Measurements from ENCODE around the gene IFRD2.

Gene IFRD2, protein sequence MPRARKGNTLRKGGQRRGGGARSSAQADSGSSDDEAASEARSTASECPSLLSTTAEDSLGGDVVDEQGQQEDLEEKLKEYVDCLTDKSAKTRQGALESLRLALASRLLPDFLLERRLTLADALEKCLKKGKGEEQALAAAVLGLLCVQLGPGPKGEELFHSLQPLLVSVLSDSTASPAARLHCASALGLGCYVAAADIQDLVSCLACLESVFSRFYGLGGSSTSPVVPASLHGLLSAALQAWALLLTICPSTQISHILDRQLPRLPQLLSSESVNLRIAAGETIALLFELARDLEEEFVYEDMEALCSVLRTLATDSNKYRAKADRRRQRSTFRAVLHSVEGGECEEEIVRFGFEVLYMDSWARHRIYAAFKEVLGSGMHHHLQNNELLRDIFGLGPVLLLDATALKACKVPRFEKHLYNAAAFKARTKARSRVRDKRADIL

GRCh38 chr3:50292159-50293078 lies at the start of gene IFRD2:
Gene IFRD2 (minus strand): TSS chr3:50292429. CDS start chr3:50292274, 155 bp downstream.
- Histone ChIP-seq H3K4me1 (ENCODE audit: control insufficient read depth, insufficient read depth, low read length) (no peaks in the 10 kb centered on the region), H3K36me3 (ENCODE audit: control insufficient read depth, insufficient read depth, low read length) (peaks cover 34% of the 10 kb centered on the region), H3K9me3 (ENCODE audit: control insufficient read depth, insufficient read depth, low read length) (no peaks in the 10 kb centered on the region), H3K4me3 (ENCODE audit: low read depth, low read length) (peak within 1 kb of the TSS; percentile 93), H3K9ac (ENCODE audit: low read depth, low read length) (peak within 1 kb of the TSS; percentile 71), H3K27me3 (ENCODE audit: control insufficient read depth, insufficient read depth, low read length) (no peaks in the 10 kb centered on the region)

DNA sequence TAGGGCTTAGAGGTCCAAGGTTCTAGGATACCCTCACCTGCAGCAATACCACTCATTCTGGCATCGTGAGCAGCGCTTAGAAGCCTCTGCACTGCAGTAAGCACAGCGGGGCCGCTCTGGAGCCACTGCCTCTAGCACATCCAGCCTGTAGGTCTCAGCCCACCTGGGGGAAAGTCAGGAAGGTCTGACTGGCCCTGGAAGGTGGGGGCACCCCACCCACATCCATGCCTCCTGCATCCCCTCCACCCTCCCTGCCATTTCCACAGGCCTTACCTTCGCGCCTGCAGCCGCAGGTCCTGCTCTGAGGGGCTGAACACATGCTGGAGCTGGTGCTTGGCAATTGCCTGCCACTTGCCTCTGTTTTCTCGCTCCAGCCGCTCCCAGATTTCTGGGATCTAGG lies 49.3 kb upstream of the IFRD2 start:
- no peaks in the 10 kb centered on the region for H3K9me3 ChIP-seq (ENCODE audit: control insufficient read depth, insufficient read depth, low read length)
- peaks cover 77% of the 10 kb centered on the region for H3K27me3 ChIP-seq (ENCODE audit: control insufficient read depth, insufficient read depth, low read length)
- no peak overlapping the region for H3K9ac ChIP-seq (ENCODE audit: low read depth, low read length)
- no peaks in the 10 kb centered on the region for H3K36me3 ChIP-seq (ENCODE audit: control insufficient read depth, insufficient read depth, low read length)
- peaks cover 3% of the 10 kb centered on the region for H3K4me1 ChIP-seq (ENCODE audit: control insufficient read depth, insufficient read depth, low read length)
- peak overlapping the region; percentile 58 for H3K4me3 ChIP-seq (ENCODE audit: low read depth, low read length)

GRCh38 chr3:50340448-50341329 lies 48.5 kb upstream of the IFRD2 start, which contains the start of gene RASSF1:
Gene RASSF1 (minus strand): TSS chr3:50340836. CDS start chr3:50340805, 31 bp downstream.
- H3K9me3 ChIP-seq (ENCODE audit: control insufficient read depth, insufficient read depth, low read length), result no peaks in the 10 kb centered on the region
- peak within 1 kb of the TSS; percentile 58 for H3K4me3 ChIP-seq (ENCODE audit: low read depth, low read length)
- H3K27me3 ChIP-seq (ENCODE audit: control insufficient read depth, insufficient read depth, low read length), result peaks cover 70% of the 10 kb centered on the region
- peaks cover 3% of the 10 kb centered on the region for H3K4me1 ChIP-seq (ENCODE audit: control insufficient read depth, insufficient read depth, low read length)
- H3K36me3 ChIP-seq (ENCODE audit: control insufficient read depth, insufficient read depth, low read length), result no peaks in the 10 kb centered on the region
- peak within 1 kb of the TSS; percentile 24 for H3K9ac ChIP-seq (ENCODE audit: low read depth, low read length)

- Histone ChIP-seq H3K4me1 (ENCODE audit: control insufficient read depth, insufficient read depth, low read length) (peaks cover 3% of the 10 kb centered on the region), H3K36me3 (ENCODE audit: control insufficient read depth, insufficient read depth, low read length) (no peaks in the 10 kb centered on the region), H3K4me3 (ENCODE audit: low read depth, low read length) (peak overlapping the region; percentile 58), H3K27me3 (ENCODE audit: control insufficient read depth, insufficient read depth, low read length) (peaks cover 67% of the 10 kb centered on the region), H3K9me3 (ENCODE audit: control insufficient read depth, insufficient read depth, low read length) (no peaks in the 10 kb centered on the region), H3K9ac (ENCODE audit: low read depth, low read length) (no peak overlapping the region)
Observed at GRCh38 chr3:50340147-50340447, 47.9 kb upstream of the IFRD2 start.

DNA sequence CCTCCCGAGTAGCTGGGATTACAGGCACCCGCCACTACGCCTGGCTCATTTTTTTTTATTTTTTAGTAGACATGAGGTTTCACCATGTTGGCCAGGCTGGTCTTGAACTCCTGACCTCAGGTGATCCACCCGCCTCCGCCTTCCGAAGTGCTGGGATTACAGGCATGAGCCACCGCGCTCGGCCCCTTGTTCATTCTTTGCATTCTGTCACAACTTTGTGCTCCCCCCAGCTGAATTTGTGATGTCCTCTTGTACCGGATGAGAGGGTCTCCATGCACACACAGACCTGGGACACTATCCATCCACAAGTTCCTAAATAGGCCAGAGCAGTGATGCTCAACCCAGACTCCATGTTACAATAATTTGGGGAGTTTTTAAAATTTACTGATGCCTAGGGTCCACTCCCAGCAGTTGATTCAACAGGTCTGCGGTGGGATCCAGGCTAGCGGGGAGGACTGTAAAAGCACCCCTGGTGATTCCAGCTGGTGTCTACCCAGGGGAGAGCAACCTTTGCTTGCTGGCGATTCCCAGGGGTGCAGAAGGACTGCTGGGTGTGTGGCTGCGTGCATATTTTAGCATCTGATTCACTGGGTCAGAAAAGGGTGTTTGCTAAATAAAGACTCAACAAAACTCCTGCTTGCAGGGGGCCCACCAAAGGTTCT lies 47.4 kb upstream of the IFRD2 start:
- Histone ChIP-seq H3K9me3 (ENCODE audit: control insufficient read depth, insufficient read depth, low read length) (no peaks in the 10 kb centered on the region), H3K4me1 (ENCODE audit: control insufficient read depth, insufficient read depth, low read length) (peaks cover 4% of the 10 kb centered on the region), H3K4me3 (ENCODE audit: low read depth, low read length) (peak overlapping the region; percentile 58), H3K27me3 (ENCODE audit: control insufficient read depth, insufficient read depth, low read length) (peaks cover 62% of the 10 kb centered on the region), H3K36me3 (ENCODE audit: control insufficient read depth, insufficient read depth, low read length) (no peaks in the 10 kb centered on the region), H3K9ac (ENCODE audit: low read depth, low read length) (no peak overlapping the region)

DNA sequence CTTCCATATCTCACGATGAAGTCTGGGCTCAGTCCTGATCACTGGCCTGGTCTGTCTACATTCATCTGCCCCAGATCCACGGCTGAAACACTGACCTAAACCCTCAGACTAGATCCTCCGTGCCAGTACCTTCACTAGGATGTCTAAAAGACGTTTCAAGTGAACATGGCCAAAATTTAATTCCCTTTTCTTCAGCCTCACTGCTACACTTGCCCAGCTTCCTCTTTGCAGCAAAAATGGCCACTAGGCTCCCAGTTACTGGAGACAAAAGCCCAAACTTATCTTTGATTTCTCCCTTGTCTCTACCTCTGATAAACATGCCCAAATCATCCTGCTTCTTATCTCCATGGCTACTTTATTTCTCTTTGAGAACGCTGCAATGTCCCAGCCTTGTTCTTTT lies 46.7 kb upstream of the IFRD2 start:
- peaks cover 56% of the 10 kb centered on the region for H3K27me3 ChIP-seq (ENCODE audit: control insufficient read depth, insufficient read depth, low read length)
- H3K4me1 ChIP-seq (ENCODE audit: control insufficient read depth, insufficient read depth, low read length), result peaks cover 6% of the 10 kb centered on the region
- H3K4me3 ChIP-seq (ENCODE audit: low read depth, low read length), result no peak overlapping the region
- H3K9ac ChIP-seq (ENCODE audit: low read depth, low read length), result no peak overlapping the region
- H3K9me3 ChIP-seq (ENCODE audit: control insufficient read depth, insufficient read depth, low read length), result no peaks in the 10 kb centered on the region
- no peaks in the 10 kb centered on the region for H3K36me3 ChIP-seq (ENCODE audit: control insufficient read depth, insufficient read depth, low read length)

DNA sequence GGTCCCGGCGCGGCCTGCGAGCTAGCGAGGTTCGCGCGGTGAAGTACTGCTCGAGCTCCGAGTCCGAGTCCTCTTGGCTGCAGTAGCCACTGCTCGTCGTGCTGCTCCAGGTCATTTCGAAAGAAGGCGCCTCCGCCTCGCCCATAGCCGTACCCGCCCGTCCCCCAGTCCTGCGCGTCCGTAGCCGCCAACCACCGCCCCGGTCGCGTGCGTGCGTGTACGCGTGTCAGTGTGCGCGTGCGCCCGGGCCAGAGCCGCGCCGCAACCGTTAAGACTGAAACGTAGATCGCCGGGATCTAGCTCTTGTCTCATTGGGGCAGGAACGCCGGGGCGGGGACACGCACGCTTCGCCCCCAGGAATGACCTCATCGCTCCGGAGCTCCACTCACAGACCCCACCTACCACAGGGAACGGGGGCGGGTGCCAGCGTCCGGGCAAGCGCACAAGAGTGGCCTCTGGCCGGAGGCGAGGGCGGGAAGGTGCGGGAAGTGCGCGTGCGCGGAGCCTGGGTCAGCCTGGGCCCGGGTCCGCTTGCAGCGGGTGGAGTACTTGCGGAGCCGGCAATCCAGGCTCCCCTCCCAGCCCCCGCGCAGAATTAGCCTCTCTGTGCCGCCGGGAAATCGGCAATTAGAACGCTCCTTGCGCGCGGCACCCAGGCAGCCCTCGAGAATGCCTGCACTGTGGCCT lies 45.1 kb upstream of the IFRD2 start:
- H3K4me1 ChIP-seq (ENCODE audit: control insufficient read depth, insufficient read depth, low read length), result peaks cover 6% of the 10 kb centered on the region
- peak overlapping the region; percentile 95 for H3K4me3 ChIP-seq (ENCODE audit: low read depth, low read length)

GRCh38 chr3:50336452-50337174 lies 44.4 kb upstream of the IFRD2 start:
- Histone ChIP-seq H3K9ac (ENCODE audit: low read depth, low read length) (peak overlapping the region; percentile 91), H3K4me1 (ENCODE audit: control insufficient read depth, insufficient read depth, low read length) (peaks cover 6% of the 10 kb centered on the region), H3K9me3 (ENCODE audit: control insufficient read depth, insufficient read depth, low read length) (no peaks in the 10 kb centered on the region), H3K27me3 (ENCODE audit: control insufficient read depth, insufficient read depth, low read length) (peaks cover 34% of the 10 kb centered on the region), H3K36me3 (ENCODE audit: control insufficient read depth, insufficient read depth, low read length) (peaks cover 9% of the 10 kb centered on the region), H3K4me3 (ENCODE audit: low read depth, low read length) (peak overlapping the region; percentile 95)

More for the DNA sequence above, 45.1 kb upstream of the IFRD2 start:
- peaks cover 5% of the 10 kb centered on the region for H3K36me3 ChIP-seq (ENCODE audit: control insufficient read depth, insufficient read depth, low read length)
- no peaks in the 10 kb centered on the region for H3K9me3 ChIP-seq (ENCODE audit: control insufficient read depth, insufficient read depth, low read length)
- peaks cover 41% of the 10 kb centered on the region for H3K27me3 ChIP-seq (ENCODE audit: control insufficient read depth, insufficient read depth, low read length)
- H3K9ac ChIP-seq (ENCODE audit: low read depth, low read length), result peak overlapping the region; percentile 91

DNA sequence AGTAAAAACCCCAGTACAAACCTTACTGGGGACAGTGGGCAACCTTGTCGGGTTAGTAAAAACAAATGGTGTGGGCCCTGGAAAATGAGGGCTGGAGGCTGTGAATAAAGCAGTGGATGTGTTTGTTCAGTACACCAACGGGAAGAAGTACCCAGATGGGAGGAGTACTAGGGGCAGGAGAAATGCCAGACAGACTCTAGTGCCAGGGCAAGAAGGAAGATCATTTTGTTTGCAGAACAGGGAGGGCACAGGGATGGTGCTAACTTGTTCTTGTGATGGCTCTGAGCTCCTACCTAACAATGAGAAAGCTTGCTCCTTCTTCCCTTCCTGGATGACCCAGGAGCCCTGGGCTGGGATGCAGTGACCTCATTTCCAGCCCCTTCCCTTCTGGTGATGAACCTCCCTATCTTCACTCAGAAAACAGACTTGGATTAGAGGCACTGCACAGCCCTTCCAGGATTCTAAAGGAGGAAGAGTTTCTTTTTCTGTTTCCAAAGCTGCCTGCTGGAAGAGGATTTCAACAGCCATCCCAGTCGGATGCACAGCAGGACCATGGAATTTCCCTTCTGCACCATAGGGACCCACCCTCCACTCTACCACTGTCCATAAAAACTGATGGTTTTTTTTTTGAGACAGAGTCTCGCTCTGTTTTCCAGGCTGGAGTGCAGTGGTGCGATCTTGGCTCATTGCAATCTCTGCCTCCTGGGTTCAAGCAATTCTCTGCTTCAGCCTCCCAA lies 42.3 kb upstream of the IFRD2 start:
- Histone ChIP-seq H3K4me3 (ENCODE audit: low read depth, low read length) (peak overlapping the region; percentile 18), H3K4me1 (ENCODE audit: control insufficient read depth, insufficient read depth, low read length) (peaks cover 3% of the 10 kb centered on the region), H3K27me3 (ENCODE audit: control insufficient read depth, insufficient read depth, low read length) (peaks cover 14% of the 10 kb centered on the region), H3K9me3 (ENCODE audit: control insufficient read depth, insufficient read depth, low read length) (no peaks in the 10 kb centered on the region), H3K9ac (ENCODE audit: low read depth, low read length) (no peak overlapping the region), H3K36me3 (ENCODE audit: control insufficient read depth, insufficient read depth, low read length) (peaks cover 24% of the 10 kb centered on the region)

Data from iPS-15b (cell line).